ENCODE results near the gene USP3.

Gene USP3, protein sequence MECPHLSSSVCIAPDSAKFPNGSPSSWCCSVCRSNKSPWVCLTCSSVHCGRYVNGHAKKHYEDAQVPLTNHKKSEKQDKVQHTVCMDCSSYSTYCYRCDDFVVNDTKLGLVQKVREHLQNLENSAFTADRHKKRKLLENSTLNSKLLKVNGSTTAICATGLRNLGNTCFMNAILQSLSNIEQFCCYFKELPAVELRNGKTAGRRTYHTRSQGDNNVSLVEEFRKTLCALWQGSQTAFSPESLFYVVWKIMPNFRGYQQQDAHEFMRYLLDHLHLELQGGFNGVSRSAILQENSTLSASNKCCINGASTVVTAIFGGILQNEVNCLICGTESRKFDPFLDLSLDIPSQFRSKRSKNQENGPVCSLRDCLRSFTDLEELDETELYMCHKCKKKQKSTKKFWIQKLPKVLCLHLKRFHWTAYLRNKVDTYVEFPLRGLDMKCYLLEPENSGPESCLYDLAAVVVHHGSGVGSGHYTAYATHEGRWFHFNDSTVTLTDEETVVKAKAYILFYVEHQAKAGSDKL

DNA sequence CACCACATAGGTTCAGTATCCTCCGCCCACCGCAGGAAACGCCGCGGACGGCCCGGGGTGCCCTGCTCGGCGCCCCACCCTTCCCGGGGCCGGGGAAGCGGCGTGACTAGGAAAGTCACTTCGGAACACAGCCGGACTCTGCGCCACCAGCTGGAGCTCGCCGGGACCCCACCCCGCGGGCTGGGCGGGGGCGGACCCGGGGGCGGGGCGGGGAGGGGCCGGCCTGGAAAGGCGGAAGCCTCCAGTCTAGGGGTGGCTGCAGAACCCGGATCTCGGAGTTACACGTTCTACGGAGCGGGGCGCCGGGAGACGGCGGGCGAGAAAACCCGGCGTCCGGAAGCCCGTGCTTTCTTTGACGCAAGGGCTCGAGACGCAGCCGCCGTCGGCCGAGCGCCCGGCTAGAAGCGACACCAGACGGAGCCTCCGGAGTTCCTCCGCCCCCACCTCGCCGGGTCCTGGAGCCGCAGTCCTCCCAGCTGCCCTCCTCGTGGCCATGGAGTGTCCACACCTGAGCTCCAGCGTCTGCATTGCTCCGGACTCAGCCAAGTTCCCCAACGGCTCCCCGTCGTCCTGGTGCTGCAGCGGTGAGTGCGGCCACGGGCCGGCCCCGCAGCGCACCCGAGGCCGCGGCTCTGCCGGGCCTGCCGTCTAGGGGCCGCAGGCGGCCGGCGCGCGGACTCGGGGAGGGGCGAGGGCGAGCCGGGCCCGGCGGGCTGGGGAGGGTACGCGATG lies at the start of gene USP3:
Gene USP3, plus strand, starts transcription at position 347 of the 732 bp plus-strand sequence. Its CDS starts 147 bp downstream, at position 494.
- Mint-ChIP-seq H3K36me3 (ENCODE audit: low read depth) (peaks cover 8% of the 10 kb centered on the region), H3K4me3 (peak within 1 kb of the TSS; percentile 96), H3K9me3 (peaks cover 3% of the 10 kb centered on the region), H3K27me3 (ENCODE audit: low read depth) (no peaks in the 10 kb centered on the region), H3K4me1 (ENCODE audit: low read depth) (peaks cover 73% of the 10 kb centered on the region), H3K27ac (peak within 1 kb of the TSS; percentile 96)

GRCh38 chr15:63456258-63456657 lies 48.1 kb upstream of the USP3 start:
- H3K9me3 Mint-ChIP-seq, result no peaks in the 10 kb centered on the region
- no peak overlapping the region for H3K4me3 Mint-ChIP-seq
- H3K27me3 Mint-ChIP-seq (ENCODE audit: low read depth), result no peaks in the 10 kb centered on the region
- H3K36me3 Mint-ChIP-seq (ENCODE audit: low read depth), result no peaks in the 10 kb centered on the region
- no peak overlapping the region for H3K27ac Mint-ChIP-seq
- H3K4me1 Mint-ChIP-seq (ENCODE audit: low read depth), result peaks cover 13% of the 10 kb centered on the region

- Mint-ChIP-seq H3K9me3 (no peaks in the 10 kb centered on the region), H3K27me3 (ENCODE audit: low read depth) (peaks cover 4% of the 10 kb centered on the region), H3K27ac (no peak overlapping the region), H3K4me3 (no peak overlapping the region), H3K4me1 (ENCODE audit: low read depth) (peaks cover 13% of the 10 kb centered on the region), H3K36me3 (ENCODE audit: low read depth) (no peaks in the 10 kb centered on the region)
These were observed 47.0 kb upstream of the USP3 start for GRCh38 chr15:63457379-63457778.

- peaks cover 10% of the 10 kb centered on the region for H3K27me3 Mint-ChIP-seq (ENCODE audit: low read depth)
These were observed 46.4 kb upstream of the USP3 start for GRCh38 chr15:63458026-63458425.

DNA sequence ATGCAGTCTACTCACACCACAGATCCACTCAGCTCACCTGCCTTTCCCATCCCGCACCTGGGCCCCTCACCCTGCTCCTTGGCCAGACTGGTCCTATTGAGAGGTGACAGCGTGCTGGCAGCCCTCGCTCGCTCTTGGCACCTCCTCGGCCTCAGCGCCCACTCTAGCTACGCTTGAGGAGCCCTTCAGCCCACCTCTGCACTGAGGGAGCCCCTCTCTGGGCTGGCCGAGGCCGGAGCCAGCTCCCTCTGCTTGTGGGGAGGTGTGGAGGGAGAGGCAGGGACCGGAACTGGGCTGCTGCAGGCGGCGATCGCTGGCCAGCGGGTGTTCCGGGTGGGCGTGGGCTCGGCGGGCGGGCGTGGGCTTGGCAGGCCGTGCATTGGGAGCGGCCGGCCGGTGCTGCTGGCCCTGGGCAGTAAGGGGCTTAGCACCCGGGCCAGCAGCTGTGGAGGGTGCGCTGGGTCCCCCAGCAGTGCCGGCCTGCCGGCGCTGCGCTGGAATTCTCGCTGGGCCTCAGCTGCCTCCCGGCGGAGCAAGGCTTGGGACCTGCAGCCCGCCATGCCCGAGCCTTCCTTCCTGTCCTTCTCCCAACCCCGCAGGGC lies 45.5 kb upstream of the USP3 start:
- H3K27me3 Mint-ChIP-seq (ENCODE audit: low read depth), result peaks cover 16% of the 10 kb centered on the region
- H3K9me3 Mint-ChIP-seq, result no peaks in the 10 kb centered on the region
- H3K27ac Mint-ChIP-seq, result no peak overlapping the region
- peaks cover 2% of the 10 kb centered on the region for H3K4me1 Mint-ChIP-seq (ENCODE audit: low read depth)
- H3K4me3 Mint-ChIP-seq, result no peak overlapping the region
- H3K36me3 Mint-ChIP-seq (ENCODE audit: low read depth), result no peaks in the 10 kb centered on the region

More at GRCh38 chr15:63458026-63458425, 46.4 kb upstream of the USP3 start:
- Mint-ChIP-seq H3K27ac (no peak overlapping the region), H3K9me3 (no peaks in the 10 kb centered on the region), H3K4me1 (ENCODE audit: low read depth) (peaks cover 9% of the 10 kb centered on the region), H3K36me3 (ENCODE audit: low read depth) (no peaks in the 10 kb centered on the region), H3K4me3 (no peak overlapping the region)

DNA sequence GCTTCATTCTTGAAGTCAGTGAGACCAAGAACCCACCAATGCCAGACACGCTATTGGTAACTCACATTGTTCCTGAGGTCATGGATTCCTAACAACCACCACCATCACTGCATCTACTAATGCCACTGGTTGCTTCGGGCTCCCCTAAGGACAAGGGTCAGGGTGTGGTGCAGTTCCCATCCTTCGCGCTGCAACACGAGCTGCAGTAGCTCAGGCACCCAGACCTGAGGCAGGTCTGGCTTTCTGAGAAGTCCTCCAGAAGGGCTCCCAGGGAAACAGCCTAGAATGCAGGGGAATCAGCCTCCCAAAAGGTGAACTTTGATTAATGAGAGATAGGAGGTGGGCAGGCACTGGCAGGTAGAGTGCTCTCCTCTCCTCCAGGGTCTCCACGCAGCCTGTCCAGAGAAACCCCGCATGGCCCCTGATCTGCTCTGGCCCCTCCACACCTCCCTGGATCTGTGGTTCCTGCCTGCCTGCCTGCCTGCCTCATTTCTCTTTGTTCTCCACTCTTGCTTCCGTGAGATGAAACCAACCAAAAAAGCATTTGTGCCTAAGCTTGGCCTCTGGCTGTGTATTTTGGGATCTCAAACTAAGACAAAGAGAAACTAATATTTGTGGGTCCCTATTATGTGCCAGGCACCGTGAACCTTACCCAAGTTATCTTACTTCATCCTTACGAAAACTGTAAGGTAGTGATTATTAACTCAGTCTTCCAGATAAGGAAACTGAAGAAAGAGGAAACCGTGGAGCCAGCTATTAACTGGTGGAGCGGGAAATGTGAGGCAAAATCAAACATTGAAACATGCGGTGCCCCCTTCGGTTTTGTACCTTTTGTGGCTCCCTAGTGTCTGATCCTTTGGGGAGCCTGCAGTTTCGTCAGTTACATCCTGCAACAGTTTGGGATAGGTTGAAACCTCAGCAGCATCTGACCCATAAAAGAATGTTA lies 43.9 kb upstream of the USP3 start:
- Mint-ChIP-seq H3K9me3 (no peaks in the 10 kb centered on the region), H3K27me3 (ENCODE audit: low read depth) (peaks cover 24% of the 10 kb centered on the region), H3K36me3 (ENCODE audit: low read depth) (no peaks in the 10 kb centered on the region), H3K4me3 (no peak overlapping the region), H3K4me1 (ENCODE audit: low read depth) (peaks cover 2% of the 10 kb centered on the region), H3K27ac (no peak overlapping the region)

DNA sequence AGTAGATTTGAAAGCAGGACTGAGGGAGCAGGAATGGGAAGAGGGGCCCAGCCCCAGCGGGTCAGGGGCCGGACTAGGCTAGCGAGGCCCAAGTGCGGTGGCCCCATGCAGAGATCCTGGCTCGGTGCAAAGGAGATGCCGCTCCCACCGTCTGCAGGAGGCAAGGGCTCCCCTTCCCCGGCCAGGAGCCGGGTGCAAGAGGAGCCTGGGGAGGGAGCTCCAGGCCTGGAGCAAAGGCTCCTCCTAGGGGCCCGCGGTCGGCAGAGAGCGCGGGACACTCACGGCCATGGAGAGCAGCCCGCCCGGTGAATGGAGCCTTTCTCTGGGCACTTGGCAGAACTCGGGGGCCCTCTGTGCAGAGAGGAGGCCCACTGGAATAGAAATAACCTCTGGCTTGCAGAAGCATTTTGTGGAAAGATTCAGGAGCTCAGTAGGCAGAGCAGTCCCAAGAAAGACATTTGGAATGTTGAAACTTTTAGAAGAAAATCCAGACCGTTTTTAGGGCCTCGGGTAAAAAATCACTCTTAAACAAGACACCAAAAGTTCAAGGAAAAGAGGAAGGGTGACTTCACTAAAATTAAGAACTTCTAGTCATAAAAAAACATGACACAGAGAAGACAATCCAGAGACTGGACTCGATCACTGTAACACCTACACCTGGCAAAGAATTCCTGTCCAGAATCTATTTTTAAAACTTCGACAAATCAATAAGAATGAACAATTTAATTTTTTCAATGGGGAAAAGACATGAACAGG lies 43.0 kb upstream of the USP3 start:
- H3K4me1 Mint-ChIP-seq (ENCODE audit: low read depth), result peaks cover 2% of the 10 kb centered on the region
- H3K27me3 Mint-ChIP-seq (ENCODE audit: low read depth), result peaks cover 25% of the 10 kb centered on the region
- no peak overlapping the region for H3K27ac Mint-ChIP-seq
- no peaks in the 10 kb centered on the region for H3K9me3 Mint-ChIP-seq
- H3K4me3 Mint-ChIP-seq, result no peak overlapping the region
- no peaks in the 10 kb centered on the region for H3K36me3 Mint-ChIP-seq (ENCODE audit: low read depth)

GRCh38 chr15:63462088-63462487 lies 42.3 kb upstream of the USP3 start:
- Mint-ChIP-seq H3K27ac (no peak overlapping the region), H3K36me3 (ENCODE audit: low read depth) (no peaks in the 10 kb centered on the region), H3K4me3 (no peak overlapping the region), H3K4me1 (ENCODE audit: low read depth) (peaks cover 7% of the 10 kb centered on the region), H3K9me3 (no peaks in the 10 kb centered on the region), H3K27me3 (ENCODE audit: low read depth) (peaks cover 30% of the 10 kb centered on the region)

DNA sequence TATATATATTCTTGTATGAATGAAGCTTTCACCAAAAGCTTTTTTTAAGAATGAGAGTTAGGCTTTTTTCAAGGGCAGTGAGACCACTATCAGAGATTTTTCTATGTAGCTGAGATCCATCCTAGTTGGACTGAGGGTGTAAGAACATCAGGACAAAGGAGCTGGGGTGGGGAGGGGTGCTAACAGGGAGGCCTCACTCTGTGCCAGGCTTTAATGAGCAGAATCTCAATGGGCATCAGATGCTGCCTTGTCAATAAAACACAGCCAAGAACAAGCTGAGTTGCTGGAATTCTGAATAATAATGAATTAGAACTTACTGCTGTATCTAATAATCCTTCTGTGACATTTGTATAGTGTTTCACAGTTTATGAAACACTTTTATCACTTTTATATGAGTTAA lies 41.4 kb upstream of the USP3 start:
- Mint-ChIP-seq H3K27me3 (ENCODE audit: low read depth) (peaks cover 30% of the 10 kb centered on the region), H3K4me3 (no peak overlapping the region), H3K36me3 (ENCODE audit: low read depth) (no peaks in the 10 kb centered on the region), H3K9me3 (no peaks in the 10 kb centered on the region), H3K4me1 (ENCODE audit: low read depth) (peaks cover 7% of the 10 kb centered on the region), H3K27ac (no peak overlapping the region)

GRCh38 chr15:63463793-63464192 lies 40.6 kb upstream of the USP3 start:
- no peak overlapping the region for H3K4me3 Mint-ChIP-seq

DNA sequence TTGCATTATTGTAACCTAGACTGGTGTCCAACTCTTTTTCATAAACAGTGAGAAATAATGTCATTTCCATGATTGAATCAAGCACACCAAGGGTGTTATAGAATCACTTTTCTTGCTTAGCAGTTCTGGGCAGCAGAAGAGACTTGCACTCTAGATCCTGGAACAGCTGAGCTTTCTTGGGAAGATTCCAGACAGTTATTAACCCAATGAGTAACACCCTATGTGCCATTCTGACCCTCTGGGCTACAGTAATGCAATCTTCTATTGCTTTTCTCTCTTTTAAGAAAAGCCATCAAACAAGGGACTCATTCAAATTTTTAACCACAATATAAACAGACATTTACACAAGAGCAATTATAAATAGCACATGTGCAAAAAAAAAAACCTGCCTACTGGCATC lies 39.3 kb upstream of the USP3 start:
- Mint-ChIP-seq H3K4me1 (ENCODE audit: low read depth) (peaks cover 14% of the 10 kb centered on the region), H3K9me3 (no peaks in the 10 kb centered on the region), H3K27me3 (ENCODE audit: low read depth) (peaks cover 31% of the 10 kb centered on the region), H3K4me3 (no peak overlapping the region), H3K27ac (no peak overlapping the region), H3K36me3 (ENCODE audit: low read depth) (no peaks in the 10 kb centered on the region)

More at GRCh38 chr15:63463793-63464192, 40.6 kb upstream of the USP3 start:
- H3K27ac Mint-ChIP-seq, result no peak overlapping the region
- peaks cover 7% of the 10 kb centered on the region for H3K4me1 Mint-ChIP-seq (ENCODE audit: low read depth)
- H3K36me3 Mint-ChIP-seq (ENCODE audit: low read depth), result no peaks in the 10 kb centered on the region
- peaks cover 30% of the 10 kb centered on the region for H3K27me3 Mint-ChIP-seq (ENCODE audit: low read depth)
- no peaks in the 10 kb centered on the region for H3K9me3 Mint-ChIP-seq

GRCh38 chr15:63466378-63467192 lies 37.8 kb upstream of the USP3 start:
- no peak overlapping the region for H3K27ac Mint-ChIP-seq
- no peaks in the 10 kb centered on the region for H3K36me3 Mint-ChIP-seq (ENCODE audit: low read depth)
- H3K27me3 Mint-ChIP-seq (ENCODE audit: low read depth), result peaks cover 35% of the 10 kb centered on the region
- H3K4me1 Mint-ChIP-seq (ENCODE audit: low read depth), result peaks cover 14% of the 10 kb centered on the region
- no peak overlapping the region for H3K4me3 Mint-ChIP-seq
- H3K9me3 Mint-ChIP-seq, result no peaks in the 10 kb centered on the region

All from T-helper 1 cell treated with Interleukin-12 subunit alpha and Interleukin-12 subunit beta and Interleukin-4 antibody, amounts not matched to agents 30 μg/mL and 1 μg/mL, for 36 hours (primary cell).